Activated CD8-positive, alpha-beta T cell treated with anti-CD3 and anti-CD28 coated beads for 36 hours (primary cell): ENCODE measurements around the gene TSC22D1. TPM values are rescaled to one million over a fixed set of nuclear protein-coding genes. Genes with fewer than 3 reads are reported as not detected.

Experiments used
- ATAC-seq: fragments of 200-7000 bp; cut with Tn5 transposase; one replicate; pipeline ENCODE4 v1.10.0; 2021; ENCODE audit warnings: mild to moderate bottlenecking, moderate library complexity
- CTCF ChIA-PET: fragments of 350-600 bp; sonication (Branson Sonifier 250); formaldehyde crosslinking; loops from one replicate; lab custom pipeline; 2021; ENCODE audit warnings: antibody characterized with exemption; lab: Charles Lee
- POLR2A ChIA-PET: fragments of 350-600 bp; sonication (Branson Sonifier 250); formaldehyde crosslinking; loops from one replicate; lab custom pipeline; 2021; ENCODE audit warnings: antibody characterized with exemption; lab: Charles Lee
- DNase-seq: peaks from one replicate; pipeline ENCODE4 v3.0.0-alpha.2; 2020
- H3K27ac Mint-ChIP-seq: one replicate; pipeline ENCODE4 v1.8.0; 2021; ENCODE audit warnings: mild to moderate bottlenecking, mixed read lengths
- H3K27me3 Mint-ChIP-seq: one replicate; pipeline ENCODE4 v1.8.0; 2021; ENCODE audit warnings: mixed read lengths
- H3K36me3 Mint-ChIP-seq: one replicate; pipeline ENCODE4 v1.8.0; 2021; ENCODE audit warnings: low read depth, mixed read lengths
- H3K4me1 Mint-ChIP-seq: one replicate; pipeline ENCODE4 v1.8.0; 2021; ENCODE audit warnings: low read depth, mixed read lengths
- H3K4me3 Mint-ChIP-seq: one replicate; pipeline ENCODE4 v1.8.0; 2021; ENCODE audit warnings: mild to moderate bottlenecking, moderate library complexity, mixed read lengths
- H3K9me3 Mint-ChIP-seq: one replicate; pipeline ENCODE4 v1.8.0; 2021; ENCODE audit warnings: mixed read lengths
- CTCF ChIP-seq: fragments of 200-600 bp; IDR thresholded peaks from one replicate; pipeline ENCODE4 v1.8.0; 2022; ENCODE audit warnings: antibody characterized with exemption, mild to moderate bottlenecking
- intact Hi-C: fragments of 100-400 bp; cut with micrococcal nuclease; formaldehyde crosslinking; loops from one replicate; pipeline ENCODE4 v1.10.0; 2022
- total RNA-seq, 2 experiments: library from RNA; stranded (reverse); gene quantifications; one replicate each; pipeline ENCODE4 v1.2.3, GENCODE V29; 2021

TSC22D1 gene
- total RNA-seq, 2 experiments from 2014 or later = 7.6 to 9.6 TPM

- ChIA-PET CTCF (interaction anchor here (1.9 kb wide), 1 partner anchor 544 kb away, joined by 7 read pairs; no protein-coding TSS in a partner anchor), POLR2A (no interaction called here)
- H3K27me3 Mint-ChIP-seq = no peaks in the 10 kb centered on the region
- intact Hi-C loops = no loop called here
- H3K4me3 Mint-ChIP-seq = no peak overlapping the region
- TF ChIP-seq CTCF = no peak
- H3K36me3 Mint-ChIP-seq = no peaks in the 10 kb centered on the region
- no peak for DNase-seq
- no peaks in the 10 kb centered on the region for H3K4me1 Mint-ChIP-seq
- H3K9me3 Mint-ChIP-seq = peaks cover 4% of the 10 kb centered on the region
- H3K27ac Mint-ChIP-seq = no peak overlapping the region
- no peak for ATAC-seq
Measured at GRCh38 chr13:44452418-44452817, 123.7 kb downstream of the TSC22D1 start.

GRCh38 chr13:44451651-44452050 lies 124.5 kb downstream of the TSC22D1 start:
- intact Hi-C loops = no loop called here
- peaks cover 4% of the 10 kb centered on the region for H3K9me3 Mint-ChIP-seq
- TF ChIP-seq CTCF = no peak
- H3K27ac Mint-ChIP-seq = no peak overlapping the region
- H3K36me3 Mint-ChIP-seq = no peaks in the 10 kb centered on the region
- POLR2A ChIA-PET = no interaction called here
- H3K27me3 Mint-ChIP-seq = no peaks in the 10 kb centered on the region
- no peak for ATAC-seq
- CTCF ChIA-PET = interaction anchor here (1.9 kb wide), 1 partner anchor 544 kb away, joined by 7 read pairs; no protein-coding TSS in a partner anchor
- no peaks in the 10 kb centered on the region for H3K4me1 Mint-ChIP-seq
- H3K4me3 Mint-ChIP-seq = no peak overlapping the region
- no peak for DNase-seq

GRCh38 chr13:44451126-44451525 lies 125.0 kb downstream of the TSC22D1 start:
- POLR2A ChIA-PET = no interaction called here

GRCh38 chr13:44449999-44450821 lies 125.9 kb downstream of the TSC22D1 start:
- Mint-ChIP-seq H3K4me1 (no peaks in the 10 kb centered on the region), H3K9me3 (no peaks in the 10 kb centered on the region), H3K36me3 (no peaks in the 10 kb centered on the region), H3K27me3 (no peaks in the 10 kb centered on the region), H3K4me3 (no peak overlapping the region), H3K27ac (no peak overlapping the region)
- DNase-seq = no peak
- no peak for TF ChIP-seq CTCF
- ChIA-PET CTCF (interaction anchor here (2.5 kb wide), 1 partner anchor 13 kb away, joined by 11 read pairs; no protein-coding TSS in a partner anchor), POLR2A (no interaction called here)
- ATAC-seq = no peak
- intact Hi-C loops = no loop called here

More at GRCh38 chr13:44451126-44451525, 125.0 kb downstream of the TSC22D1 start:
- Mint-ChIP-seq H3K27me3 (no peaks in the 10 kb centered on the region), H3K4me3 (no peak overlapping the region), H3K36me3 (no peaks in the 10 kb centered on the region), H3K9me3 (peaks cover 2% of the 10 kb centered on the region), H3K4me1 (no peaks in the 10 kb centered on the region), H3K27ac (no peak overlapping the region)
- intact Hi-C loops = no loop called here
- CTCF ChIA-PET = interaction anchor here (1.9 kb wide), 1 partner anchor 543 kb away, joined by 7 read pairs; no protein-coding TSS in a partner anchor
- DNase-seq (no peak), ATAC-seq (no peak)
- TF ChIP-seq CTCF = no peak

- H3K9me3 Mint-ChIP-seq = no peaks in the 10 kb centered on the region
- H3K36me3 Mint-ChIP-seq = no peaks in the 10 kb centered on the region
- no peak overlapping the region for H3K27ac Mint-ChIP-seq
- DNase-seq (no peak), ATAC-seq (no peak)
- no peaks in the 10 kb centered on the region for H3K27me3 Mint-ChIP-seq
- no peak for TF ChIP-seq CTCF
- CTCF ChIA-PET = interaction anchor here (1.2 to 2.5 kb wide), 4 partner anchors 10 to 544 kb away, joined by 3 to 11 read pairs (median 6); no protein-coding TSS in a partner anchor
- POLR2A ChIA-PET = no interaction called here
- no peak overlapping the region for H3K4me3 Mint-ChIP-seq
- no peaks in the 10 kb centered on the region for H3K4me1 Mint-ChIP-seq
- intact Hi-C loops = no loop called here
Measured at GRCh38 chr13:44448875-44449274, 127.3 kb downstream of the TSC22D1 start.
